DND-41 (cell line): ENCODE results near the gene MCEE.

ENCODE experiments used
- CTCF ChIP-seq: IDR thresholded peaks from 2 replicates; pipeline ENCODE4 v1.5.1; 2012; ENCODE audit warnings: borderline replicate concordance, low read length, moderate library complexity, mild to moderate bottlenecking; ENCODE audit not compliant: poor library complexity, severe bottlenecking; ENCODE audit errors: extremely low read depth
- EZH2 ChIP-seq: IDR thresholded peaks from 3 replicates; pipeline ENCODE4 v1.6.1; 2012; ENCODE audit warnings: borderline replicate concordance, low read depth, mild to moderate bottlenecking, moderate library complexity, low read length, inconsistent platforms; ENCODE audit not compliant: severe bottlenecking

- TF ChIP-seq CTCF: no peak
- TF ChIP-seq EZH2: no peak
These were observed 26.5 kb upstream of the MCEE start for GRCh38 chr2:71156573-71156972.
